ENCODE results near the gene ZPR1.

- TF ChIP-seq CTCF (IDR thresholded peaks at IDR 0.05) (no peak), POLR2AphosphoS5 (IDR thresholded peaks at IDR 0.05) (no peak), POLR2A (IDR thresholded peaks at IDR 0.05) (no peak), EP300 (IDR thresholded peaks at IDR 0.05) (no peak)
Observed at GRCh38 chr11:116787436-116787785, 412 bp downstream of the ZPR1 start.

Data from upper lobe of left lung (tissue), 4 donors.